Heart left ventricle (tissue), 16 donors: ENCODE measurements around the gene S100A9. TPM values are rescaled to one million over a fixed set of nuclear protein-coding genes. Genes with fewer than 3 reads are reported as not detected.
"Not testable (repeated sequence)": the region's sequence is repeated elsewhere in the genome, so short reads cannot be mapped to it uniquely, and the experiment has no call there.

ENCODE experiments used
- ATAC-seq, 4 donors: fragments of 200-7000 bp; cut with Tn5 transposase; one replicate each; pipeline ENCODE4 v1.9.1; 2020 to 2022; ENCODE audit warnings: moderate library complexity in 4 of 4, mild to moderate bottlenecking in 3 of 4, moderate number of reproducible peaks in 1 of 4
- DNase-seq, 5 donors: peaks; one replicate each; pipeline ENCODE4 v3.0.0-alpha.2; 2020
- H3K27ac ChIP-seq, 12 donors: fragments of 200-600 bp; sonication (generic) in 4 of 12; one replicate each; pipeline versions ENCODE4 v1.5.0 to v1.8.0; 2016 to 2022; ENCODE audit warnings: mild to moderate bottlenecking in 2 of 12
- H3K27me3 ChIP-seq, 9 donors: fragments of 200-600 bp; sonication (generic) in 2 of 9; one replicate each; pipeline versions ENCODE4 v1.5.1 to v1.8.0; 2016 to 2022; ENCODE audit warnings: mild to moderate bottlenecking in 3 of 9
- H3K36me3 ChIP-seq, 9 donors: fragments of 200-600 bp; sonication (generic) in 2 of 9; one replicate each; pipeline versions ENCODE4 v1.5.0 to v1.8.0; 2018 to 2022; ENCODE audit warnings: mild to moderate bottlenecking in 2 of 9
- H3K4me1 ChIP-seq, 12 donors: fragments of 200-600 bp; sonication (generic) in 4 of 12; one replicate each; pipeline versions ENCODE4 v1.5.0 to v1.8.0; 2016 to 2022; ENCODE audit warnings: mild to moderate bottlenecking in 3 of 12
- H3K4me3 ChIP-seq, 12 donors: fragments of 200-600 bp; sonication (generic) in 4 of 12; one replicate each; pipeline versions ENCODE4 v1.5.0 to v1.8.0; 2017 to 2022; ENCODE audit warnings: mild to moderate bottlenecking in 9 of 12, moderate library complexity in 4 of 12
- H3K9me3 ChIP-seq, 12 donors: fragments of 200-600 bp; sonication (generic) in 4 of 12; one replicate each; pipeline versions ENCODE4 v1.5.0 to v1.8.0; 2016 to 2022; ENCODE audit warnings: mild to moderate bottlenecking in 1 of 12
- POLR2A ChIP-seq, 2 donors: fragments of 450-650 bp; IDR thresholded peaks; one replicate each; pipeline ENCODE4 v1.6.1; 2017; ENCODE audit warnings: antibody characterized with exemption in 2 of 2, mild to moderate bottlenecking in 2 of 2, moderate library complexity in 2 of 2
- WGBS, 4 donors: extraction: QIAGEN DNeasy Blood & Tissue Kit in 2 of 4; methylation state at CpG; one replicate each; pipeline versions ENCODE4 v1.1.5 to v1.1.7; 2013 to 2018; 5-methylcytosine and 5-hydroxymethylcytosine counted together
- intact Hi-C, 10 donors: fragments of 100-400 bp; cut with DNase I; formaldehyde crosslinking; loops; one replicate each; pipeline versions ENCODE4 v1.11.1 to v1.14.2; 2022
- polyA plus RNA-seq, 2 donors: library from polyadenylated mRNA; stranded (reverse); fragments of 200-250 nt; gene quantifications; one replicate each; pipeline ENCODE4 v1.2.3, GENCODE V29; 2013
- total RNA-seq, 9 donors: library from RNA; depleted of rRNA in 2 of 9; stranded (reverse); fragments of >200 nt in 2 of 9; fragmentation: NEBNext Ultra II Directional in 3 of 9; extraction: Animal tissue kit (Norgen Biotek cat#: 25700) in 3 of 9; gene quantifications; one replicate each; pipeline versions ENCODE4 v1.1.0 to v1.2.4, GENCODE V29; 2016 to 2023
- TF ChIP-seq, protein P1 (sequence below), 12 donors: fragments of 200-600 bp; sonication (generic) in 4 of 12; IDR thresholded peaks; one replicate each; pipeline versions ENCODE4 v1.5.0 to v1.8.0; 2018 to 2022; ENCODE audit warnings: antibody characterized with exemption in 12 of 12, mild to moderate bottlenecking in 5 of 12
- donor health status: ischemic (EF 13 %, LVEDD 7.1; RV severe dilation, severe dysfunction).
- donor health status: healthy with polysubstance abuse.
- donor health status: DM: no; HTN: yes; CAD: no.
- donor health status: DM: no; HTN: no; CAD: no.
- donor health status: ischemic (EF 25% LVEDD 6.9; RV normal size, moderate dysfunction).
- donor health status: ischemic (EF 25% LVEDD 5.7; RV mildly dilated, moderate dysfunction).
- donor health status: healthy.
- donor health status: DM: yes; HTN: yes; CAD: no.
- donor health status: ischemic (EF 35%, LVEDD 5.7; RV mildly dilated, moderate dysfunction).
- donor health status: nonischemic (EF 11% LVEDD 7.7; RV severe dilation, severe dysfunction).
- donor health status: DM: yes; HTN: yes; CAD: no.
- donor health status: PGD.
- donor health status: ischemic (EF 29% LVEDD 5.4; RV normal size, mild dysfunction).
- donor health status: nonischemic (EF 23%, LVEDD 6.1; RV moderate dilation, normal function).

The S100A9 gene
- total and polyA plus RNA-seq, 11 donors, result 5.7 to 350 (median 76.2) TPM

DNA sequence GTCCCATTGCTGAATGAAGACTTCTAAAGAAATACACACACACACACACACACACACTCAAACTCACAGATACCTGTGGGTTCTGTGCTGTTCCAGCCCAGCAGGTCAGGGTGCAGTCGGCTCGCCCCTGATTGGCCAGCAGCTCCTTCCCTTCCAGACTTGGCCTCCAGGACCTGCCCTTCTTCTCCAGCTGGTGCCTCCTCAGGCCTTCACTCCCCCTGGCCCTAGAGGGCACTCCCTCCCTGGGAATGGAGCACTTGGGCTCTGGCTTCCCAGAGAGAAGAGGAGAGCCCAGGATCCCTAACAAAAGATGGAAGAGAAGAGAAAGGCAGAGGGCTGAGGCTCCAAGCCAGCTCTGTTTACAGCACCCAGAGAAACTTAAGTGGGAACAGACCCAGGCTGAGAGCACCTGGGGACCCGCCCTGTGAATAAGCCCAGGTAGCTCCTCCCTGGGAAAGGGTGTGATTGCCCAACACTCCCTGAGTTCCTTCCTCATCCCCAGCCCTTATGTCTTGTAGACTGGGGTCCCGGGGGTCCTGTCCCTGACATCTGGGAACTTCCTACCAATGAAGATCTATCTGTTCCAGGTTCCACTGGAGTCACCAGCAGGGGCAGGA, 45.0 kb upstream of the S100A9 start, which contains the start of gene PGLYRP3:
TSS of gene PGLYRP3 (minus strand) at position 383 of the 617 bp plus-strand sequence. CDS start 2,287 bp downstream, outside the sequence.
- DNase-seq (no peak), ATAC-seq (no peak)
- TF ChIP-seq, protein P1, sequence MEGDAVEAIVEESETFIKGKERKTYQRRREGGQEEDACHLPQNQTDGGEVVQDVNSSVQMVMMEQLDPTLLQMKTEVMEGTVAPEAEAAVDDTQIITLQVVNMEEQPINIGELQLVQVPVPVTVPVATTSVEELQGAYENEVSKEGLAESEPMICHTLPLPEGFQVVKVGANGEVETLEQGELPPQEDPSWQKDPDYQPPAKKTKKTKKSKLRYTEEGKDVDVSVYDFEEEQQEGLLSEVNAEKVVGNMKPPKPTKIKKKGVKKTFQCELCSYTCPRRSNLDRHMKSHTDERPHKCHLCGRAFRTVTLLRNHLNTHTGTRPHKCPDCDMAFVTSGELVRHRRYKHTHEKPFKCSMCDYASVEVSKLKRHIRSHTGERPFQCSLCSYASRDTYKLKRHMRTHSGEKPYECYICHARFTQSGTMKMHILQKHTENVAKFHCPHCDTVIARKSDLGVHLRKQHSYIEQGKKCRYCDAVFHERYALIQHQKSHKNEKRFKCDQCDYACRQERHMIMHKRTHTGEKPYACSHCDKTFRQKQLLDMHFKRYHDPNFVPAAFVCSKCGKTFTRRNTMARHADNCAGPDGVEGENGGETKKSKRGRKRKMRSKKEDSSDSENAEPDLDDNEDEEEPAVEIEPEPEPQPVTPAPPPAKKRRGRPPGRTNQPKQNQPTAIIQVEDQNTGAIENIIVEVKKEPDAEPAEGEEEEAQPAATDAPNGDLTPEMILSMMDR (IDR thresholded peaks at IDR 0.05), result no peak
- no peak for TF ChIP-seq POLR2A (IDR thresholded peaks at IDR 0.05)
- H3K9me3 ChIP-seq, result peaks cover 0 to 11% (median 0%) of the 10 kb centered on the region in 12 donors
- no peak within 1 kb of the TSS for H3K27ac ChIP-seq
- H3K36me3 ChIP-seq, result no peaks in the 10 kb centered on the region
- no peak within 1 kb of the TSS for H3K4me3 ChIP-seq
- no peaks in the 10 kb centered on the region for H3K4me1 ChIP-seq
- H3K27me3 ChIP-seq, result peaks cover 0 to 2% (median 0%) of the 10 kb centered on the region in 9 donors
- intact Hi-C loops, result no loop called here
- 69 to 84% (median 72%) methylated on average over 4 of the region's 4 CpGs for whole genome bisulfite sequencing, 4 donors

DNA sequence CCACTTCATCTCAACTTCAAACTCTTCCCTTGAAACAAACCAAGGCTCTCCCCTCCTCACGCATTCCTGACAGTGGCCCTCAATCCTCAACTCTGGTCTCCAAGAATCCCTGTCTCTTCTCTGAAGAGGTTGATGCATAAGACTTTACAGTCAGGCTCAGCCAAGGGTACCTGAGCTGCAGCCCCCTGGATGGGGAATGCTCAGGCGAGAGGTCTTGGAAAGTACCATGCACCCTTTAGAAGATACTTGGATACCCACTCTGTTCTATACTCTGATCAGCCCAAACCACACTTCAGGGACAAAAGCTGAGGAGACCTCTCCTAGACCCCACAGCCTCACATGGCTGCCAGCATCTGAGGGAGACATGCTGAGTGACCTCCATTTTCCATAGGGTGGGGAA, 44.4 kb upstream of the S100A9 start:
- Histone ChIP-seq H3K27me3 (no peaks in the 10 kb centered on the region), H3K4me3 (no peak overlapping the region), H3K9me3 (peaks cover 0 to 11% (median 0%) of the 10 kb centered on the region in 12 donors), H3K36me3 (no peaks in the 10 kb centered on the region), H3K4me1 (no peaks in the 10 kb centered on the region), H3K27ac (no peak overlapping the region)
- intact Hi-C loops, result no loop called here
- WGBS, 4 donors, result 88 to 93% (median 91%) methylated on average over 2 of the region's 2 CpGs
- no peak for ATAC-seq
- no peak for DNase-seq
- TF ChIP-seq POLR2A (IDR thresholded peaks at IDR 0.05), result no peak
- TF ChIP-seq, protein P1 (IDR thresholded peaks at IDR 0.05), result no peak

DNA sequence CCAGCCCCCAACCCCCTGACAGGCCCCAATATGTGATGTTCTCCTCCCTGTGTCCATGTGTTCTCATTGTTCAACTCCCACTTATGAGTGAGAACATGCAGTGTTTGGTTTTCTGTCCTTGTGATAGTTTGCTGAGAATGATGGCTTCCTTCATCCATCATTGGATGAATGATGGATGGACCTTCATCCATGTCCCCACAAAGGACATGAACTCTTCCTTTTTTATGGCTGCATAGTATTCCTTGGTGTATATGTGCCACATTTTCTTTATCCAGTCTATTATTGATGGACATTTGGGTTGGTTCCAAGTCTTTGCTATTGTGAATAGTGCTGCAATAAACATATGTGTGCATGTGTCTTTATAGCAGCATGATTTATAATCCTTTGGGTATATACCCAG, 43.3 kb upstream of the S100A9 start:
- intact Hi-C loops, DNase-seq: not testable (repeated sequence)

DNA sequence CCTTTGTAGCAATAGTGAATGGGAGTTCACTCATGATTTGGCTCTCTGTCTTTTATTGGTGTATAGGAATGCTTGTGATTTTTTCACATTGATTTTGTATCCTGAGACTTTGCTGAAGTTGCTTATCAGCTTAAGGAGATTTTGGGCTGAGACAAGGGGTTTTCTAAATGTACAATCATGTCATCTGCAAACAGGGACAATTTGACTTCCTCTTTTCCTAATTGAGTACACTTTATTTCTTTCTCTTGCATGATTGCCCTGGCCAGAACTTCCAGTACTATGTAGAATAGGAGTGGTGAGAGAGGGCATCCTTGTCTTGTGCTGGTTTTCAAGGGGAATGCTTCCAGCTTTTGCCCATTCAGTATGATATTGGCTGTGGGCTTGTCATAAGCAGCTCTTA, 41.6 kb upstream of the S100A9 start:
- DNase-seq, intact Hi-C loops, H3K27me3 ChIP-seq, H3K27ac ChIP-seq, H3K4me1 ChIP-seq, H3K36me3 ChIP-seq, H3K4me3 ChIP-seq, ATAC-seq: not testable (repeated sequence)
- peaks cover 0 to 11% (median 0%) of the 10 kb centered on the region in 12 donors for H3K9me3 ChIP-seq

More for the DNA sequence above, 43.3 kb upstream of the S100A9 start:
- H3K4me3 ChIP-seq, H3K4me1 ChIP-seq, ATAC-seq, H3K36me3 ChIP-seq, H3K27ac ChIP-seq, H3K27me3 ChIP-seq: not testable (repeated sequence)
- H3K9me3 ChIP-seq, result peaks cover 0 to 11% (median 0%) of the 10 kb centered on the region in 12 donors

DNA sequence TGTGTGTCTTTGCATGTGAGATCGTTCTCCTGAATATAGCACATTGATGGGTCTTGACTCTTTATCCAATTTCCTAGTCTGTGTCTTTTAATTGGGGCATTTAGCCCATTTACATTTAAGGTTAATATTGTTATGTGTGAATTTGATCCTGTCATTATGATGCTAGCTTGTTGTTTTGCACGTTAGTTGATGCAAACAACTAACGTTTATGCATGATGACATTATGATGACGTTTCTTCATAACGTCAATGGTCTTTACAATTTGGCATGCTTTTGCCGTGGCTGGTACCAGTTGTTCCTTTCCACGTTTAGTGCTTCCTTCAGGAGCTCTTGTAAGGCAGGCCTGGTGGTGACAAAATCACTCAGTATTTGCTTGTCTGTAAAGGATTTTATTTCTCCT, 39.5 kb upstream of the S100A9 start:
- ATAC-seq, H3K27me3 ChIP-seq, H3K4me1 ChIP-seq, H3K4me3 ChIP-seq, DNase-seq, H3K36me3 ChIP-seq, H3K27ac ChIP-seq, intact Hi-C loops: not testable (repeated sequence)
- 80 to 89% (median 85%) methylated on average over 7 of the region's 7 CpGs for WGBS, 4 donors
- H3K9me3 ChIP-seq, result peaks cover 0 to 26% (median 8%) of the 10 kb centered on the region in 12 donors

DNA sequence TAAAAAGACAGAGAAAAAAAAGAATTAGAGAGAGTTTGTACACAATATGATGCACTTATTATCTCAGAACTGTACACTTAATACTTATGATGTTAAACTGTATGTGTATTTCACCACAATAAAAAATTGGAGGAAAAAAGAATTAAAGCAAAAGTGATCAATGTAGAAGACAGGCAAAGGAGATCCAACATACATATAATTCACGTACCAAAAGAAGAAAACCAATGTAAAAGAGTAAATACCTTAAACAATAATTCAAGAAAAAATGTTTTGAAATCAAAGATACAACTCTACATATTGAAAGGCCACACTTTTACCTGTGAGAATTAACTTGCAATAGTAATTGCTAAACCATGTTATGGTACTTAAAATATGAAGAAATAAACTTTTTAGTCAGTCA, 35.1 kb upstream of the S100A9 start:
- H3K27me3 ChIP-seq, result peaks cover 0 to 5% (median 0%) of the 10 kb centered on the region in 9 donors
- whole genome bisulfite sequencing, 4 donors, result 0 to 47% (median 19%) methylated on average over 1 of the region's 1 CpG
- TF ChIP-seq, protein P1 (IDR thresholded peaks at IDR 0.05), result no peak
- TF ChIP-seq POLR2A (IDR thresholded peaks at IDR 0.05), result no peak
- ATAC-seq, result no peak
- DNase-seq, result no peak
- intact Hi-C loops, result no loop called here
- no peak overlapping the region for H3K27ac ChIP-seq
- H3K9me3 ChIP-seq, result peaks cover 0 to 62% (median 17%) of the 10 kb centered on the region in 12 donors
- no peaks in the 10 kb centered on the region for H3K36me3 ChIP-seq
- no peak overlapping the region for H3K4me3 ChIP-seq
- H3K4me1 ChIP-seq, result no peaks in the 10 kb centered on the region
